ENCODE measurements around the gene GNE. TPM values are rescaled to one million over a fixed set of nuclear protein-coding genes. Genes with fewer than 3 reads are reported as not detected.

GNE gene
- total RNA-seq, 4 donors from 2014 or later, result 5.1 to 16.8 (median 13.7) TPM

DNA sequence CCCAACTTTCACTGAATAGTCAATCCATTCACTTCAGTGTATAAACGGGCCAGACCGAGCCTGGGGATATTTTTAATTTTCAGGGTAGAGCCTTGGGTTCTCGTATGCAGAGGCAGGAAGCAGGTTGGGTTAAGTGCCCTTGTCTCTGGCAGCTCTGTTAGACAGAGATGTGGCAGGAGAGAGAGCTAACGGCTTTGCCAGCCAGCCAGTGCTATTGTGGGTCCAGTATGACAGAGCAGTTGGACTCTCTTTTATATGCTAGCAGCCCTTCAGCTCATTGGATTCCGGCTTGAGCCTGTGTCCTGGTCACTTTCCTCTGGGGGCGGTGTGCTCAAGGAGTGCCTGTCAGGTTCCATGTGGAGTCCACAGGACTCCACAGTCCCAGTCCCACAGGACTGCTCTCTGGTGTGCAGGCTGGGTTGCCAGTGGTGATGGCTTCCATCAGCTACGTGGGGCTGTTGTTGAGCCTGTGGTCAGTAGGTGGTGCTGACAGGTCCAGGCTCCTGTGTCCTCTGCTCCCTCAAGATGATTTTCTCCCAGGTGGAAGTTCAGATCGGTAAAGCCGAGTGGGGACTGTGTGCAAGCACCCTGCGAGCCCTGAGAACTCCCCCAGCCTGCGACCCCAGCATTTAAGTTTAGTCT, 53.2 kb downstream of the GNE start:
- H3K4me3 ChIP-seq (ENCODE audit: low read depth, poor library complexity, severe bottlenecking), result no peak overlapping the region
- no peak for DNase-seq (ENCODE audit: low spot score in 2 of 2)
- 83 to 91% methylated on average over 11 of the region's 11 CpGs for WGBS, 2 donors
- TF ChIP-seq, protein P1, sequence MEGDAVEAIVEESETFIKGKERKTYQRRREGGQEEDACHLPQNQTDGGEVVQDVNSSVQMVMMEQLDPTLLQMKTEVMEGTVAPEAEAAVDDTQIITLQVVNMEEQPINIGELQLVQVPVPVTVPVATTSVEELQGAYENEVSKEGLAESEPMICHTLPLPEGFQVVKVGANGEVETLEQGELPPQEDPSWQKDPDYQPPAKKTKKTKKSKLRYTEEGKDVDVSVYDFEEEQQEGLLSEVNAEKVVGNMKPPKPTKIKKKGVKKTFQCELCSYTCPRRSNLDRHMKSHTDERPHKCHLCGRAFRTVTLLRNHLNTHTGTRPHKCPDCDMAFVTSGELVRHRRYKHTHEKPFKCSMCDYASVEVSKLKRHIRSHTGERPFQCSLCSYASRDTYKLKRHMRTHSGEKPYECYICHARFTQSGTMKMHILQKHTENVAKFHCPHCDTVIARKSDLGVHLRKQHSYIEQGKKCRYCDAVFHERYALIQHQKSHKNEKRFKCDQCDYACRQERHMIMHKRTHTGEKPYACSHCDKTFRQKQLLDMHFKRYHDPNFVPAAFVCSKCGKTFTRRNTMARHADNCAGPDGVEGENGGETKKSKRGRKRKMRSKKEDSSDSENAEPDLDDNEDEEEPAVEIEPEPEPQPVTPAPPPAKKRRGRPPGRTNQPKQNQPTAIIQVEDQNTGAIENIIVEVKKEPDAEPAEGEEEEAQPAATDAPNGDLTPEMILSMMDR (IDR thresholded peaks at IDR 0.05), result no peak
- TF ChIP-seq POLR2A (IDR thresholded peaks at IDR 0.05), result no peak
- intact Hi-C loops (cut with DNase I; ENCODE audit: low total_unique reads), result no loop called here

DNA sequence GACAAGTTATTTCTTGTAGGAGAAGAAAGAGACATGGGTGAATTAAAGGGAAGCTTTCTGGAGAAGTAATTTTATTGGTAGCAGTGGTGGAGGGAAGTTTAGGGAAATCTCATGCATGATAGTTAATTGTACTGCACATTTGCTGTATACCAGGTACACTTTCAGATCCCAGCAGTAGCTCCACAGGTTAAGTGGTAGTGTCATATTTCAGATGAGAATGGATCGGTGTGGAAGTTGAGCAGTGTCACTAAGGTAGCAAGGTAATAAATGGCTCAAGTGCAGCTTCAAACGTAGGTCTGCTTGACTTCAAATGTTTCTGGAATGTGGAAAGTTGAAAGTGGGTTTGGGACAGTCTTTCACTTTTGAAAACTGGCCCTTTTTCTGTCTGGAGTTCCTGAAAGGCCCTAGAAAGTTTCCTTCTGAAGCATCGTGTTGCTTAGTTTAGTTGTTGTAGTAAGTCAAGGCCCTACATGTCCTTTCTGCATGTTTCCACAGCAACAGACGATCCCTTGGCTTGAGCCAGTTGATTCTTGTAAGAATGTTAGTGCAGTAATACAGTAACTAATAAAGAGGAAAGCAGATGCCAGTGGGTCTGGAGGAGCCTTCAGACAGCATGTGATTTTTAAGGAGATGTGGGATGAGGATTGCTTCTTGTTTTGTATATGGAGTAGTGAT, 63.8 kb downstream of the GNE start:
- WGBS, 2 donors, result 22 to 27% methylated on average over 4 of the region's 4 CpGs
- no peak for DNase-seq (ENCODE audit: low spot score in 2 of 2)
- intact Hi-C loops (cut with DNase I; ENCODE audit: low total_unique reads), result no loop called here
- no peak overlapping the region for H3K4me3 ChIP-seq (ENCODE audit: low read depth, poor library complexity, severe bottlenecking)
- TF ChIP-seq POLR2A (IDR thresholded peaks at IDR 0.05), result no peak

DNA sequence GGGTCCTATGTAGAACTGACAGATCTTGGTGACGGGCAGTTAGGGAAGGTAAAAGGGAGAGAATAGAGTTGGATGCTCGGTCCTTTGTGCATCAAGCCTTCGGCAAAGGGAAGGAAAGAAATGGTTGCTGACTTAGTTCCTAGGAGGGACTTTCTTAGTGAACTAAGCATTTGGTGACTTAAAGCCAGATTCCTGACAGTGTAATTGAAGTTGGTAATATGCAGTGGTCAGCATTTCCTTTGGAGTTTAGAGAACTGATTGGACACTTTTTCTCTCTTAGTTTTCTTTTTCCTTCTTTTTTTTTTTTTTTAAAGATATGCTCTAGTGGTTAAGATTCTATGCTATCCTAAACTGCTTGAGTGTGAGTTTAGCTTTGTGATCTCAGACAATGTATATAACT, 65.2 kb downstream of the GNE start:
- DNase-seq (ENCODE audit: low spot score in 2 of 2), result no peak
- no peak for TF ChIP-seq POLR2A (IDR thresholded peaks at IDR 0.05)
- TF ChIP-seq, protein P1 (IDR thresholded peaks at IDR 0.05), result no peak
- WGBS, 2 donors, result 58 to 66% methylated on average over 3 of the region's 3 CpGs
- H3K4me3 ChIP-seq (ENCODE audit: low read depth, poor library complexity, severe bottlenecking), result no peak overlapping the region
- intact Hi-C loops (cut with DNase I; ENCODE audit: low total_unique reads), result no loop called here

DNA sequence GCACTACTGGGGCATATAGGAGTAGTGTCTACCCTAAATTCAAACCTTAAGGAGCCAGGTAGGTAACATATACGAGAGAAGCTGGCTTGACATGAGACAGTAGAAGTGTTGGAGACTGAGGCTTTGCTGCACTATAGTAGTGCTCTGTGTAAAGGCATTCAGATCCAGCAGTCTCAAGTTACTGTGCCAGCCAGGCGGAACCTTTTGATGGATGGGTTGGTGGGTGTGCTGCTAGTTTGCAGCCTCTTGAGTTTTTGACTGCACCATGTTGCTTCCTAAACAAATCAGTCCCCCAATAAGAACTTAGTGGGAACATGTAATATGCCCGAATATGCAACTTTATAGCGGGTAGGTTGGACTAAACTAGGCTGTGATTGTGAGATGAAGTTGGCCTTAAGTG, 66.1 kb downstream of the GNE start:
- intact Hi-C loops (cut with DNase I; ENCODE audit: low total_unique reads), result no loop called here
- DNase-seq (ENCODE audit: low spot score in 2 of 2), result no peak
- TF ChIP-seq, protein P1 (IDR thresholded peaks at IDR 0.05), result no peak
- no peak for TF ChIP-seq POLR2A (IDR thresholded peaks at IDR 0.05)
- 61 to 68% methylated on average over 4 of the region's 4 CpGs for WGBS, 2 donors
- H3K4me3 ChIP-seq (ENCODE audit: low read depth, poor library complexity, severe bottlenecking), result peak overlapping the region; percentile 96

DNA sequence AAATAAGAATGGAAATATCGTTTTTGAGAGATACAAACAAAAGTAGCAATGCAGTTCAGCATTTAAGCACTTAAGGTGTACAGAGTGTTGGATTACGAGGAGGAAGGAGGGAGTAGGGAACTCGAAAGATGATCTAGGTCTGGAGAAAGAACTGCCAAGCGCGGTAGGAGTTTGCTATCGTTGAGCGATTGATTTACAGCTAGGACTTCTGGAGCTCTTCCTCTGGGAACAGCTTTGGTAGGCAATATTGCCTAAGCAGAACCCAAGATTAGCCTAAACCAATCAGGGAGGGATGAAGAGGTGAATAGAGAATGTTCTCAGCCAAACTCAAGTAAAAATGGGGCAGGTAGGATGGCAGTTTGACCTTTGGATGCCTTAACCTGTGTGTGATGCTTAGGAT, 66.6 kb downstream of the GNE start:
- intact Hi-C loops (cut with DNase I; ENCODE audit: low total_unique reads), result no loop called here
- no peak for TF ChIP-seq POLR2A (IDR thresholded peaks at IDR 0.05)
- TF ChIP-seq, protein P1 (IDR thresholded peaks at IDR 0.05), result no peak
- peak overlapping the region; percentile 96 for H3K4me3 ChIP-seq (ENCODE audit: low read depth, poor library complexity, severe bottlenecking)
- whole genome bisulfite sequencing, 2 donors, result 0% methylated on average over 7 of the region's 7 CpGs
- no peak for DNase-seq (ENCODE audit: low spot score in 2 of 2)

DNA sequence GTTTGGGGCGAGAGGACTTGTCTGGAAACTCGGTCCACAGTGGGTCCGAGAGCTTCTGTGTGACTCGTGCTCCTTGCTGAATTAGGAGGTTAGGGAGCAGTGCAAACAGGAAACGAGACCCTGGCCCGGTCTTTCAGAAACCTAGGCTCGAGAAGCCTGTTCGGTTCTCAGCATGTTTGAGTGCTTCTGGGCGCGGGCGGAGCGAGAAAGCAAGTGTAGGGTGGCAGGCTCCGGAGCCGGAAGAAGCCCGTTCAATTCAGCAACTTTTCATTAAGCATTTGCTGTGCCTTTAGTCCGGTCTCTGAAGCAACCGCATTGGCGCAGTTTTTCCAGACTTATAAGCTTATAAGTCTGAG, 67.0 kb downstream of the GNE start:
- peak overlapping the region; percentile 96 for H3K4me3 ChIP-seq (ENCODE audit: low read depth, poor library complexity, severe bottlenecking)
- 0% methylated on average over 15 to 18 of the region's 18 CpGs for WGBS, 2 donors
- no peak for TF ChIP-seq POLR2A (IDR thresholded peaks at IDR 0.05)
- TF ChIP-seq, protein P1 (IDR thresholded peaks at IDR 0.05), result no peak
- intact Hi-C loops (cut with DNase I; ENCODE audit: low total_unique reads), result no loop called here
- DNase-seq (ENCODE audit: low spot score in 2 of 2), result peak in 1 of 2 donors; percentile 90

Measured in lower leg skin (tissue), 4 donors.